Prostate gland (tissue), 2 donors: ENCODE measurements around the gene NEB.

ENCODE experiments used
- CTCF ChIP-seq, 4 experiments: fragments of 200-600 bp in 2 of 4; fragments of 450-650 bp in 2 of 4; sonication (generic) in 2 of 4; IDR thresholded peaks; 1 replicate in 3 of 4; 2 replicates in 1 of 4; pipeline ENCODE4 v1.5.1; 2016 to 2019; ENCODE audit warnings: antibody characterized with exemption in 4 of 4, mild to moderate bottlenecking in 2 of 4, moderate library complexity in 2 of 4
- POLR2A ChIP-seq: fragments of 450-650 bp; IDR thresholded peaks from one replicate; pipeline ENCODE4 v1.6.1; 2016; ENCODE audit warnings: antibody characterized with exemption, mild to moderate bottlenecking
- POLR2AphosphoS5 ChIP-seq: sonication (generic); formaldehyde crosslinking; IDR thresholded peaks from one replicate; pipeline ENCODE4 v1.6.1; 2017; ENCODE audit warnings: antibody characterized with exemption

GRCh38 chr2:151718247-151718646 lies 16.0 kb downstream of the NEB start:
- TF ChIP-seq CTCF (IDR thresholded peaks at IDR 0.05) (no peak), POLR2A (no peak), POLR2AphosphoS5 (no peak)
